ENCODE data around the gene TMEM52. TPM values are rescaled to one million over a fixed set of nuclear protein-coding genes. Genes with fewer than 3 reads are reported as not detected.
A peak's percentile ranks its signal among the peaks of the same experiment; 100 is the strongest.

TMEM52 gene
- total RNA-seq, 1 experiment from 2014 or later: 9.6 TPM

DNA sequence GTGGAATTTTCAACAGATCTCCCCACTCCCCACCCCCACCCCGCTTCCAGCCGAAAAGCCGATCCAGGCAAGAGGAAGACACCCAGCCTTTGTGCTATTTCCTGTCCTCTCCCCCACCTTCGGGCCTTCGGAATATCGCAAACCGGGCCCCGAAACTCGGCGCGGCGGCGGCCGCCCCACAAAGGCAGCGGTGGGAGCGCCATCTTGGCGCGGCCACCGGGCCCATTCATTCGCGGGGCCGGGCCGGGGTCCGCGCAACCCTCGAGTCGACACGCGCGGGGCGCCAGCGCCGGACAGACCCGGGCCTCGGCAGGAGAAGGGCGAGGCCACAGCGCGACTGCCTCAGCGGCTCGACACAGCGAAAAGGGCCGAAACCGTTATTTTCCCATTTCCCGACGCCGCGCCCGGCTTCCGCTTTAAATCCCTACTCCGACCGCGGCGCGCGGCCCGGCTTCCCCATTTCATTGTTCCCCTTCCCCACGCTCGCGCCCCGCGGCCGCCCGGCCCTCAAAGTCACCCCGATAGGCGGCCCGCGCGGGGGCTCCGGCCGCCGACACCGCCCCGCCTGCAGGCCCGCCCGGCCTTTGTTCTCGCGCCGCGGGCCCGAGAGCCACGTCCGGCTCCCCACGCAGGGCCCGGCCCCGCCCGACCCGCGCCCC lies 29.1 kb downstream of the TMEM52 start:
- Histone ChIP-seq H4K8ac (replicated peaks; ENCODE audit: insufficient read length, low read depth, low read length) (no peak overlapping the region), H3K23me2 (ENCODE audit: insufficient read length, low read depth, low read length, poor library complexity, severe bottlenecking) (peaks cover 6% of the 10 kb centered on the region), H3K27ac (ENCODE audit: insufficient read length, low read depth, low read length) (no peak overlapping the region), H2BK15ac (ENCODE audit: low read depth, low read length) (no peak overlapping the region), H3K18ac (ENCODE audit: insufficient read length, low read depth, low read length) (peak overlapping the region; percentile 87), H3K4me2 (ENCODE audit: insufficient read depth, insufficient read length, low read length) (peak overlapping the region; percentile 75), H3K9ac (ENCODE audit: extremely low read depth, insufficient read length, low read length) (peak overlapping the region; percentile 91), H2AFZ (ENCODE audit: low read length) (no peak overlapping the region), H2AK5ac (ENCODE audit: insufficient read length, low read length) (no peak overlapping the region), H4K91ac (ENCODE audit: insufficient read length, low read depth, low read length) (no peak overlapping the region), H3T11ph (ENCODE audit: low read length) (no peak overlapping the region), H3K4me1 (ENCODE audit: insufficient read depth, low read length) (peaks cover 5% of the 10 kb centered on the region; the same call in 1 of the 2 replicates), H2BK20ac (ENCODE audit: low read depth, low read length, poor library complexity, severe bottlenecking) (no peak overlapping the region), H4K5ac (ENCODE audit: insufficient read length, low read depth, low read length) (peak overlapping the region; percentile 50), H3K79me1 (ENCODE audit: insufficient read depth, low read depth, low read length, poor library complexity, severe bottlenecking) (no peaks in the 10 kb centered on the region), H2BK120ac (ENCODE audit: low read depth, low read length, poor library complexity, severe bottlenecking) (no peak overlapping the region), H3K9me3 (ENCODE audit: control insufficient read depth, low read depth, low read length) (no peaks in the 10 kb centered on the region), H3K4ac (ENCODE audit: low read depth, low read length) (peak overlapping the region; percentile 27; the same call in 1 of the 2 replicates), H2BK5ac (ENCODE audit: insufficient read length, low read length) (no peak overlapping the region), H3K27me3 (ENCODE audit: insufficient read depth, low read length) (no peaks in the 10 kb centered on the region; the same call in none of the 2 replicates), H4K20me1 (ENCODE audit: control insufficient read depth, insufficient read depth, insufficient read length) (no peaks in the 10 kb centered on the region), H3K14ac (ENCODE audit: insufficient read depth, low read length) (peak overlapping the region; percentile 98), H3K56ac (ENCODE audit: insufficient read length, low read depth, low read length) (no peak overlapping the region), H3K79me2 (ENCODE audit: insufficient read depth, low read length) (peaks cover 42% of the 10 kb centered on the region), H3K23ac (ENCODE audit: insufficient read length, low read depth, low read length) (no peak overlapping the region), H2BK12ac (ENCODE audit: insufficient read length, low read depth, low read length) (peak overlapping the region; percentile 67)
- TF ChIP-seq CTCF (conservative IDR thresholded peaks at IDR 0.05): no peak
- H3K4me3 Mint-ChIP-seq: peak overlapping the region; percentile 76 to 86
- H3K27me3 Mint-ChIP-seq (ENCODE audit: low read depth): peaks cover 2% of the 10 kb centered on the region; the same call in 1 of the 2 replicates
- DNase-seq: no peak
- H3K27ac Mint-ChIP-seq: peak overlapping the region in 2 of 3 experiments; percentile 57 to 70; a peak in 5 of 7 replicates
- H3K4me1 Mint-ChIP-seq: peaks cover 37 to 39% of the 10 kb centered on the region in 2 experiments
- WGBS (ENCODE audit: extremely low coverage, insufficient read length, low lambda C conversion rate): no CpG with 5 or more reads among the region's 88 CpGs
- H3K36me3 Mint-ChIP-seq (ENCODE audit: insufficient read depth in 1 of 3, low read depth in 3 of 3): peaks cover 8 to 15% (median 12%) of the 10 kb centered on the region in 3 experiments; a peak in 6 of 7 replicates
- H3K9me3 Mint-ChIP-seq: peaks cover 0 to 5% of the 10 kb centered on the region in 2 experiments; a peak in 2 of 5 replicates

Data from H9 (cell line).